ENCODE data around the gene RNASEL. TPM values are rescaled to one million over a fixed set of nuclear protein-coding genes. Genes with fewer than 3 reads are reported as not detected.

The RNASEL gene
- total and polyA plus RNA-seq, 12 donors: 1.4 to 4.7 (median 3.3) TPM

GRCh38 chr1:182595641-182596240, 6.7 kb upstream of the RNASEL start:
- TF ChIP-seq CTCF (IDR thresholded peaks at IDR 0.05): peak; percentile 63 to 92 (median 90)
- Histone ChIP-seq H3K9me3 (no peaks in the 10 kb centered on the region), H3K27me3 (no peaks in the 10 kb centered on the region), H3K4me1 (peaks cover 0 to 41% (median 7%) of the 10 kb centered on the region in 9 donors), H3K27ac (no peak overlapping the region), H3K36me3 (peaks cover 0 to 22% (median 0%) of the 10 kb centered on the region in 9 donors), H3K4me3 (no peak overlapping the region)
- ATAC-seq (peak; percentile 54 to 77 (median 72)), DNase-seq (peak; percentile 48 to 72)
- 32 to 39% methylated on average over 4 of the region's 4 CpGs for WGBS, 2 donors
- intact Hi-C loops (cut with DNase I): loop anchor here (5.0 to 10.0 kb wide), 4 partner anchors 148 to 513 kb away; no protein-coding TSS in a partner anchor

GRCh38 chr1:182589931-182590330, 875 bp upstream of the RNASEL start:
- H3K4me1 ChIP-seq: peaks cover 0 to 38% (median 14%) of the 10 kb centered on the region in 9 donors
- no peak for DNase-seq
- H3K27ac ChIP-seq: peak overlapping the region in 1 of 10 donors; percentile 86
- TF ChIP-seq CTCF (IDR thresholded peaks at IDR 0.05): no peak
- no peak overlapping the region for H3K4me3 ChIP-seq
- peaks cover 0 to 8% (median 0%) of the 10 kb centered on the region in 9 donors for H3K36me3 ChIP-seq
- WGBS, 2 donors: 94 to 97% methylated on average over 5 of the region's 5 CpGs
- no peak for ATAC-seq
- H3K27me3 ChIP-seq: no peaks in the 10 kb centered on the region
- intact Hi-C loops (cut with DNase I): loop anchor here in 8 of 10 donors (5.0 to 10.0 kb wide), 3 partner anchors 143 to 505 kb away; no protein-coding TSS in a partner anchor
- no peaks in the 10 kb centered on the region for H3K9me3 ChIP-seq

GRCh38 chr1:182589520-182589919, 464 bp upstream of the RNASEL start:
- H3K36me3 ChIP-seq: peaks cover 0 to 8% (median 0%) of the 10 kb centered on the region in 9 donors
- no peaks in the 10 kb centered on the region for H3K27me3 ChIP-seq
- no peak for TF ChIP-seq CTCF (IDR thresholded peaks at IDR 0.05)
- H3K4me3 ChIP-seq: peak overlapping the region in 6 of 10 donors; percentile 59 to 84 (median 68)
- peak in 1 of 8 donors; percentile 13 for ATAC-seq
- H3K4me1 ChIP-seq: peaks cover 4 to 42% (median 18%) of the 10 kb centered on the region in 9 donors
- intact Hi-C loops (cut with DNase I): loop anchor here in 1 of 10 donors (5.0 kb wide), 1 partner anchor 142 kb away; no protein-coding TSS in a partner anchor
- WGBS, 2 donors: 81 to 91% methylated on average over 3 of the region's 3 CpGs
- H3K27ac ChIP-seq: peak overlapping the region in 7 of 10 donors; percentile 83 to 99 (median 90)
- no peaks in the 10 kb centered on the region for H3K9me3 ChIP-seq
- DNase-seq: no peak

- WGBS, 2 donors: 49 to 50% methylated on average over 4 of the region's 4 CpGs
- no peak for ATAC-seq
- Histone ChIP-seq H3K4me1 (peaks cover 4 to 49% (median 23%) of the 10 kb centered on the region in 9 donors), H3K36me3 (peaks cover 0 to 21% (median 0%) of the 10 kb centered on the region in 9 donors), H3K27me3 (no peaks in the 10 kb centered on the region), H3K9me3 (no peaks in the 10 kb centered on the region), H3K27ac (peak overlapping the region in 9 of 10 donors; percentile 83 to 99 (median 89)), H3K4me3 (peak overlapping the region in 9 of 10 donors; percentile 51 to 84 (median 68))
- TF ChIP-seq CTCF (IDR thresholded peaks at IDR 0.05): no peak
- DNase-seq: no peak
- intact Hi-C loops (cut with DNase I): loop anchor here in 1 of 10 donors (5.0 kb wide), 1 partner anchor 141 kb away; no protein-coding TSS in a partner anchor
Observed at GRCh38 chr1:182587666-182588499, 1.2 kb downstream of the RNASEL start.

Data from heart right ventricle (tissue), 16 donors.